Stimulated activated naive CD4-positive, alpha-beta T cell (primary cell): ENCODE data around the gene XKR7.

Experiments used
- DNase-seq, 6 experiments: peaks; one replicate each; lab custom pipeline; 2025; lab: John Stamatoyannopoulos, UW

The XKR7 gene

GRCh38 chr20:31943052-31943471 lies 24.9 kb upstream of the XKR7 start:
- DNase-seq, result no peak

GRCh38 chr20:31945319-31945718 lies 22.6 kb upstream of the XKR7 start:
- no peak for DNase-seq

GRCh38 chr20:31945785-31946184 lies 22.2 kb upstream of the XKR7 start:
- DNase-seq, result no peak

- no peak for DNase-seq
Measured at GRCh38 chr20:31948008-31948407, 19.9 kb upstream of the XKR7 start.

- no peak for DNase-seq
Measured at GRCh38 chr20:31949877-31950646, 17.9 kb upstream of the XKR7 start.

GRCh38 chr20:31951203-31951529 lies 16.8 kb upstream of the XKR7 start:
- no peak for DNase-seq

- DNase-seq, result peak; percentile 90 to 96 (median 94)
Measured at GRCh38 chr20:31951530-31952453, 16.2 kb upstream of the XKR7 start, which contains the start of gene PDRG1. PDRG1 (minus strand) TSS chr20:31952046; CDS start chr20:31951961, 85 bp downstream.

- no peak for DNase-seq
Measured at GRCh38 chr20:31953556-31954148, 14.3 kb upstream of the XKR7 start.

- DNase-seq, result no peak
Measured at GRCh38 chr20:31954500-31954899, 13.5 kb upstream of the XKR7 start.

GRCh38 chr20:31956556-31957526 lies 11.1 kb upstream of the XKR7 start:
- DNase-seq, result no peak

GRCh38 chr20:31962761-31963160 lies 5.2 kb upstream of the XKR7 start:
- no peak for DNase-seq

- DNase-seq, result no peak
Measured at GRCh38 chr20:31963889-31964288, 4.1 kb upstream of the XKR7 start.

GRCh38 chr20:31966991-31967655 lies 828 bp upstream of the XKR7 start:
- DNase-seq, result no peak

GRCh38 chr20:31968291-31969126 lies 558 bp downstream of the XKR7 start:
- DNase-seq, result peak; percentile 64 to 89 (median 78)

- no peak for DNase-seq
Measured at GRCh38 chr20:31969991-31970390, 2.0 kb downstream of the XKR7 start.

- no peak for DNase-seq
Measured at GRCh38 chr20:31972471-31973021, 4.6 kb downstream of the XKR7 start.

- no peak for DNase-seq
Measured at GRCh38 chr20:31974296-31974695, 6.3 kb downstream of the XKR7 start.

GRCh38 chr20:31974951-31975487 lies 7.1 kb downstream of the XKR7 start:
- DNase-seq, result no peak

- no peak for DNase-seq
Measured at GRCh38 chr20:31975874-31976273, 7.9 kb downstream of the XKR7 start.
